Neural cell (in vitro differentiated cells): Measurements from ENCODE around the gene NKAPD1. TPM values are rescaled to one million over a fixed set of nuclear protein-coding genes. Genes with fewer than 3 reads are reported as not detected.

Source experiments
- H2AFZ ChIP-seq: fragments of 200-600, 300-800 bp; sonication (generic), shearing (Covaris generic); 2 replicates; pipeline ENCODE4 v1.6.0; 2014; ENCODE audit warnings: low read depth, mild to moderate bottlenecking, antibody characterized with exemption, low read length, moderate library complexity
- H3F3A ChIP-seq: fragments of 200-600 bp; shearing (Covaris generic); 2 replicates; pipeline ENCODE4 v1.6.1; 2016; ENCODE audit warnings: mild to moderate bottlenecking, moderate library complexity, mixed read lengths, antibody characterized with exemption, low read length; ENCODE audit not compliant: insufficient read depth, poor library complexity, severe bottlenecking
- H3K27ac ChIP-seq: fragments of 200-600, 300-800 bp; sonication (generic), shearing (Covaris generic); 2 replicates; pipeline ENCODE4 v1.5.1; 2014; ENCODE audit warnings: mild to moderate bottlenecking, low read length, moderate library complexity
- H3K27me3 ChIP-seq: fragments of 300-800, 200-600 bp; sonication (generic), shearing (Covaris generic); 2 replicates; pipeline ENCODE4 v1.6.0; 2014; ENCODE audit warnings: mild to moderate bottlenecking, low read depth, low read length, moderate library complexity; ENCODE audit not compliant: insufficient read depth
- H3K36me3 ChIP-seq: fragments of 300-800, 200-600 bp; sonication (generic), shearing (Covaris generic); 2 replicates; pipeline ENCODE4 v1.5.1; 2014; ENCODE audit warnings: mild to moderate bottlenecking, antibody characterized with exemption, low read length, moderate library complexity; ENCODE audit not compliant: insufficient read depth
- H3K4me2 ChIP-seq: fragments of 300-800, 200-600 bp; sonication (generic), shearing (Covaris generic); 2 replicates; pipeline ENCODE4 v1.6.0; 2014; ENCODE audit warnings: mild to moderate bottlenecking, low read length
- H3K4me3 ChIP-seq: fragments of 300-800, 200-600 bp; sonication (generic), shearing (Covaris generic); 2 replicates; pipeline ENCODE4 v1.5.1; 2014; ENCODE audit warnings: mild to moderate bottlenecking, low read length, moderate library complexity
- H3K79me2 ChIP-seq: fragments of 200-600 bp; shearing (Covaris generic); replicated peaks from 2 replicates; pipeline ENCODE4 v1.6.0; 2014; ENCODE audit warnings: mild to moderate bottlenecking, low read length, moderate library complexity; ENCODE audit not compliant: insufficient read depth
- H3K9ac ChIP-seq: fragments of 300-800, 200-600 bp; sonication (generic), shearing (Covaris generic); 2 replicates; pipeline ENCODE4 v1.6.1; 2016; ENCODE audit warnings: mild to moderate bottlenecking, low read length, mixed read lengths
- H3K9me2 ChIP-seq: fragments of 200-600 bp; shearing (Covaris generic); 2 replicates; pipeline ENCODE4 v1.6.1; 2016; ENCODE audit warnings: mild to moderate bottlenecking, low read length, mixed read lengths; ENCODE audit not compliant: insufficient read depth
- H3K9me3 ChIP-seq: fragments of 200-600, 300-800 bp; sonication (generic), shearing (Covaris generic); 2 replicates; pipeline ENCODE4 v1.6.1; 2016; ENCODE audit warnings: mild to moderate bottlenecking, mixed run types, low read length, moderate library complexity, mixed read lengths
- H4K20me1 ChIP-seq: fragments of 200-600 bp; shearing (Covaris generic); 2 replicates; pipeline ENCODE4 v1.6.1; 2016; ENCODE audit warnings: mild to moderate bottlenecking, mixed run types; ENCODE audit not compliant: insufficient read depth
- CTCF ChIP-seq: fragments of 450-650 bp; IDR thresholded peaks from 2 replicates; pipeline ENCODE4 v1.5.1; 2014; ENCODE audit warnings: antibody characterized with exemption, mild to moderate bottlenecking, moderate library complexity; ENCODE audit not compliant: poor library complexity, severe bottlenecking
- EP300 ChIP-seq: fragments of 450-650 bp; conservative IDR thresholded peaks from 2 replicates; pipeline ENCODE4 v1.6.1; 2014; ENCODE audit warnings: antibody characterized with exemption, mild to moderate bottlenecking, moderate library complexity; ENCODE audit not compliant: poor library complexity, severe bottlenecking
- EZH2 ChIP-seq: fragments of 200-600, 300-800 bp; shearing (Covaris generic), sonication (generic); IDR thresholded peaks from 2 replicates; pipeline ENCODE4 v1.6.1; 2014; ENCODE audit warnings: antibody characterized with exemption, low read length, borderline replicate concordance, mild to moderate bottlenecking; ENCODE audit not compliant: insufficient read depth, poor library complexity, severe bottlenecking
- MXI1 ChIP-seq: fragments of 450-650 bp; conservative IDR thresholded peaks from 2 replicates; pipeline ENCODE4 v1.6.1; 2014; ENCODE audit warnings: antibody characterized with exemption, mild to moderate bottlenecking; ENCODE audit not compliant: poor library complexity, severe bottlenecking
- POLR2AphosphoS5 ChIP-seq: IDR thresholded peaks from 2 replicates; pipeline ENCODE4 v1.6.1; 2012
- RAD21 ChIP-seq: fragments of 450-650 bp; conservative IDR thresholded peaks from 2 replicates; pipeline ENCODE4 v1.6.1; 2014; ENCODE audit warnings: antibody characterized with exemption, mild to moderate bottlenecking, moderate library complexity
- REST ChIP-seq: IDR thresholded peaks from 2 replicates; pipeline ENCODE4 v1.6.1; 2012; ENCODE audit warnings: borderline replicate concordance
- SMC3 ChIP-seq: fragments of 450-650 bp; conservative IDR thresholded peaks from 2 replicates; pipeline ENCODE4 v1.6.1; 2014; ENCODE audit warnings: antibody characterized with exemption, mild to moderate bottlenecking, moderate library complexity; ENCODE audit not compliant: poor library complexity
- TAF1 ChIP-seq: IDR thresholded peaks from 2 replicates; pipeline ENCODE4 v1.6.1; 2012; ENCODE audit warnings: low read depth
- polyA plus RNA-seq: library from polyadenylated mRNA; depleted of rRNA; stranded (reverse); fragments of >200 nt; gene quantifications from 2 replicates; pipeline ENCODE4 v1.2.3, GENCODE V29; 2014

Gene NKAPD1
- polyA plus RNA-seq, 1 donor from 2014 or later = 37.7 TPM

- Histone ChIP-seq H3K9ac (no peak overlapping the region), H4K20me1 (no peaks in the 10 kb centered on the region), H3K27me3 (no peaks in the 10 kb centered on the region), H3F3A (no peaks in the 10 kb centered on the region), H3K9me2 (no peaks in the 10 kb centered on the region), H3K27ac (no peak overlapping the region), H3K4me2 (no peak overlapping the region), H2AFZ (no peak overlapping the region), H3K4me3 (no peak overlapping the region), H3K36me3 (no peaks in the 10 kb centered on the region), H3K9me3 (no peaks in the 10 kb centered on the region), H3K79me2 (no peaks in the 10 kb centered on the region)
- no peak for TF ChIP-seq CTCF
- no peak for TF ChIP-seq TAF1
- no peak for TF ChIP-seq EP300
- no peak for TF ChIP-seq RAD21
- TF ChIP-seq REST = no peak
- TF ChIP-seq SMC3 = no peak
- TF ChIP-seq EZH2 = no peak
- no peak for TF ChIP-seq MXI1
- no peak for TF ChIP-seq POLR2AphosphoS5
Observed at GRCh38 chr11:112132737-112133136, 58.6 kb downstream of the NKAPD1 start.

- H3K79me2 ChIP-seq = no peaks in the 10 kb centered on the region
- H3K9me3 ChIP-seq = no peaks in the 10 kb centered on the region
- H3K27me3 ChIP-seq = no peaks in the 10 kb centered on the region
- H3K4me2 ChIP-seq = no peak overlapping the region
- no peaks in the 10 kb centered on the region for H3K36me3 ChIP-seq
- TF ChIP-seq POLR2AphosphoS5 (no peak), MXI1 (no peak), SMC3 (no peak), EP300 (no peak), TAF1 (no peak), EZH2 (no peak), RAD21 (no peak), CTCF (no peak), REST (no peak)
- H3K4me3 ChIP-seq = no peak overlapping the region
- no peak overlapping the region for H3K27ac ChIP-seq
- H4K20me1 ChIP-seq = no peaks in the 10 kb centered on the region
- no peak overlapping the region for H3K9ac ChIP-seq
- no peaks in the 10 kb centered on the region for H3F3A ChIP-seq
- no peak overlapping the region for H2AFZ ChIP-seq
- H3K9me2 ChIP-seq = no peaks in the 10 kb centered on the region
Observed at GRCh38 chr11:112134473-112134872, 60.4 kb downstream of the NKAPD1 start.
